HG02884 (cell line): Measurements from ENCODE around the gene PADI2.

Experiments
- ATAC-seq: cut with Tn5 transposase; IDR thresholded peaks from one replicate; pipeline ENCODE4 v1.9.1; 2021; ENCODE audit warnings: mild to moderate bottlenecking, moderate library complexity; ENCODE audit not compliant: unreplicated experiment

The PADI2 gene

GRCh38 chr1:17024721-17025120, 94.5 kb downstream of the PADI2 start:
- no peak for ATAC-seq

- no peak for ATAC-seq
Measured at GRCh38 chr1:17023573-17023972, 95.7 kb downstream of the PADI2 start.

- no peak for ATAC-seq
Measured at GRCh38 chr1:17023102-17023501, 96.1 kb downstream of the PADI2 start.

GRCh38 chr1:17021896-17022295, 97.4 kb downstream of the PADI2 start:
- ATAC-seq: no peak

GRCh38 chr1:17020502-17020901, 98.7 kb downstream of the PADI2 start:
- no peak for ATAC-seq

GRCh38 chr1:17018849-17019248, 100.4 kb downstream of the PADI2 start:
- ATAC-seq: no peak

- ATAC-seq: no peak
Measured at GRCh38 chr1:17017435-17017834, 101.8 kb downstream of the PADI2 start.
